Memory B cell (primary cell): ENCODE results near the gene PDE1C.

Source experiments
- ATAC-seq: fragments of 150-1000 bp; cut with Tn5 transposase; 2 replicates; pipeline ENCODE4 v1.10.0; 2021; ENCODE audit warnings: low read depth, mild to moderate bottlenecking, moderate library complexity
- DNase-seq, 2 donors: peaks; one replicate each; pipeline ENCODE4 v3.0.0; 2022; ENCODE audit warnings: low spot score in 2 of 2
- H3K27ac Mint-ChIP-seq: one replicate; pipeline ENCODE4 v1.8.0; 2022; ENCODE audit warnings: mild to moderate bottlenecking, moderate library complexity, mixed read lengths
- H3K27me3 Mint-ChIP-seq: one replicate; pipeline ENCODE4 v1.8.0; 2022; ENCODE audit warnings: mixed read lengths
- H3K36me3 Mint-ChIP-seq: one replicate; pipeline ENCODE4 v1.8.0; 2022; ENCODE audit warnings: mild to moderate bottlenecking, mixed read lengths
- H3K4me1 Mint-ChIP-seq: one replicate; pipeline ENCODE4 v1.8.0; 2022; ENCODE audit warnings: mixed read lengths
- H3K4me3 Mint-ChIP-seq: one replicate; pipeline ENCODE4 v1.8.0; 2022; ENCODE audit warnings: mild to moderate bottlenecking, moderate library complexity, mixed read lengths
- H3K9me3 Mint-ChIP-seq: one replicate; pipeline ENCODE4 v1.8.0; 2022; ENCODE audit warnings: mixed read lengths

PDE1C gene

GRCh38 chr7:31767686-31768358 is 302.4 kb downstream of the PDE1C start:
- ATAC-seq: no peak
- no peaks in the 10 kb centered on the region for H3K9me3 Mint-ChIP-seq
- H3K27me3 Mint-ChIP-seq: peaks cover 5% of the 10 kb centered on the region
- no peaks in the 10 kb centered on the region for H3K4me1 Mint-ChIP-seq
- no peak for DNase-seq
- no peaks in the 10 kb centered on the region for H3K36me3 Mint-ChIP-seq
- H3K4me3 Mint-ChIP-seq: no peak overlapping the region
- no peak overlapping the region for H3K27ac Mint-ChIP-seq

GRCh38 chr7:31764462-31764861 is 305.7 kb downstream of the PDE1C start:
- H3K4me1 Mint-ChIP-seq: no peaks in the 10 kb centered on the region
- no peak overlapping the region for H3K27ac Mint-ChIP-seq
- H3K9me3 Mint-ChIP-seq: peaks cover 1% of the 10 kb centered on the region
- H3K36me3 Mint-ChIP-seq: no peaks in the 10 kb centered on the region
- H3K27me3 Mint-ChIP-seq: no peaks in the 10 kb centered on the region
- ATAC-seq: no peak
- H3K4me3 Mint-ChIP-seq: no peak overlapping the region
- DNase-seq: no peak

GRCh38 chr7:31763548-31763947 is 306.7 kb downstream of the PDE1C start:
- Mint-ChIP-seq H3K27ac (no peak overlapping the region), H3K27me3 (no peaks in the 10 kb centered on the region), H3K4me3 (no peak overlapping the region), H3K36me3 (no peaks in the 10 kb centered on the region), H3K9me3 (peaks cover 1% of the 10 kb centered on the region), H3K4me1 (no peaks in the 10 kb centered on the region)
- ATAC-seq (no peak), DNase-seq (no peak)

- no peak for ATAC-seq
- Mint-ChIP-seq H3K27me3 (no peaks in the 10 kb centered on the region), H3K36me3 (no peaks in the 10 kb centered on the region), H3K4me3 (no peak overlapping the region), H3K27ac (no peak overlapping the region), H3K4me1 (no peaks in the 10 kb centered on the region), H3K9me3 (peaks cover 1% of the 10 kb centered on the region)
- DNase-seq: no peak
Observed at GRCh38 chr7:31761646-31762045, 308.6 kb downstream of the PDE1C start.

- peaks cover 1% of the 10 kb centered on the region for H3K9me3 Mint-ChIP-seq
- no peak overlapping the region for H3K4me3 Mint-ChIP-seq
- H3K27me3 Mint-ChIP-seq: no peaks in the 10 kb centered on the region
- H3K36me3 Mint-ChIP-seq: no peaks in the 10 kb centered on the region
- DNase-seq: no peak
- no peaks in the 10 kb centered on the region for H3K4me1 Mint-ChIP-seq
- no peak for ATAC-seq
- H3K27ac Mint-ChIP-seq: no peak overlapping the region
Observed at GRCh38 chr7:31758755-31759154, 311.5 kb downstream of the PDE1C start.

- Mint-ChIP-seq H3K27me3 (peaks cover 2% of the 10 kb centered on the region), H3K4me1 (no peaks in the 10 kb centered on the region), H3K4me3 (no peak overlapping the region), H3K36me3 (no peaks in the 10 kb centered on the region), H3K9me3 (no peaks in the 10 kb centered on the region), H3K27ac (no peak overlapping the region)
- DNase-seq (no peak), ATAC-seq (no peak)
Observed at GRCh38 chr7:31751726-31752125, 318.5 kb downstream of the PDE1C start.

- H3K9me3 Mint-ChIP-seq: no peaks in the 10 kb centered on the region
- no peaks in the 10 kb centered on the region for H3K4me1 Mint-ChIP-seq
- no peak for ATAC-seq
- no peak overlapping the region for H3K27ac Mint-ChIP-seq
- no peaks in the 10 kb centered on the region for H3K36me3 Mint-ChIP-seq
- H3K27me3 Mint-ChIP-seq: peaks cover 2% of the 10 kb centered on the region
- no peak for DNase-seq
- H3K4me3 Mint-ChIP-seq: no peak overlapping the region
Observed at GRCh38 chr7:31748084-31748483, 322.1 kb downstream of the PDE1C start.

- Mint-ChIP-seq H3K27ac (no peak overlapping the region), H3K27me3 (peaks cover 4% of the 10 kb centered on the region), H3K36me3 (no peaks in the 10 kb centered on the region), H3K4me1 (no peaks in the 10 kb centered on the region), H3K9me3 (no peaks in the 10 kb centered on the region), H3K4me3 (no peak overlapping the region)
- no peak for DNase-seq
- ATAC-seq: no peak
Observed at GRCh38 chr7:31747553-31747952, 322.7 kb downstream of the PDE1C start.

- no peaks in the 10 kb centered on the region for H3K4me1 Mint-ChIP-seq
- no peak overlapping the region for H3K4me3 Mint-ChIP-seq
- DNase-seq: peak; percentile 16 to 17
- H3K36me3 Mint-ChIP-seq: no peaks in the 10 kb centered on the region
- no peaks in the 10 kb centered on the region for H3K9me3 Mint-ChIP-seq
- H3K27me3 Mint-ChIP-seq: peaks cover 3% of the 10 kb centered on the region
- ATAC-seq: peak; percentile 53
- H3K27ac Mint-ChIP-seq: no peak overlapping the region
Observed at GRCh38 chr7:31744294-31744874, 325.8 kb downstream of the PDE1C start.

- no peak overlapping the region for H3K4me3 Mint-ChIP-seq
- DNase-seq (no peak), ATAC-seq (no peak)
- H3K9me3 Mint-ChIP-seq: no peaks in the 10 kb centered on the region
- no peak overlapping the region for H3K27ac Mint-ChIP-seq
- peaks cover 8% of the 10 kb centered on the region for H3K27me3 Mint-ChIP-seq
- no peaks in the 10 kb centered on the region for H3K36me3 Mint-ChIP-seq
- no peaks in the 10 kb centered on the region for H3K4me1 Mint-ChIP-seq
Observed at GRCh38 chr7:31741852-31742251, 328.4 kb downstream of the PDE1C start.

- H3K4me1 Mint-ChIP-seq: no peaks in the 10 kb centered on the region
- DNase-seq (peak; percentile 17), ATAC-seq (no peak)
- H3K4me3 Mint-ChIP-seq: no peak overlapping the region
- H3K36me3 Mint-ChIP-seq: no peaks in the 10 kb centered on the region
- no peaks in the 10 kb centered on the region for H3K9me3 Mint-ChIP-seq
- peaks cover 10% of the 10 kb centered on the region for H3K27me3 Mint-ChIP-seq
- H3K27ac Mint-ChIP-seq: no peak overlapping the region
Observed at GRCh38 chr7:31735991-31736982, 333.9 kb downstream of the PDE1C start.

GRCh38 chr7:31734456-31734855 is 335.8 kb downstream of the PDE1C start:
- H3K27me3 Mint-ChIP-seq: peaks cover 13% of the 10 kb centered on the region
- no peak overlapping the region for H3K27ac Mint-ChIP-seq
- ATAC-seq: no peak
- H3K9me3 Mint-ChIP-seq: no peaks in the 10 kb centered on the region
- H3K36me3 Mint-ChIP-seq: no peaks in the 10 kb centered on the region
- no peak overlapping the region for H3K4me3 Mint-ChIP-seq
- peaks cover 3% of the 10 kb centered on the region for H3K4me1 Mint-ChIP-seq
- DNase-seq: no peak

GRCh38 chr7:31729195-31729804 is 340.9 kb downstream of the PDE1C start:
- Mint-ChIP-seq H3K36me3 (no peaks in the 10 kb centered on the region), H3K4me3 (no peak overlapping the region), H3K9me3 (no peaks in the 10 kb centered on the region), H3K27me3 (peaks cover 3% of the 10 kb centered on the region), H3K4me1 (peaks cover 3% of the 10 kb centered on the region), H3K27ac (no peak overlapping the region)
- ATAC-seq (no peak), DNase-seq (no peak)

GRCh38 chr7:31724696-31725095 is 345.5 kb downstream of the PDE1C start:
- H3K4me1 Mint-ChIP-seq: no peaks in the 10 kb centered on the region
- ATAC-seq: no peak
- H3K27ac Mint-ChIP-seq: no peak overlapping the region
- no peak for DNase-seq
- no peaks in the 10 kb centered on the region for H3K9me3 Mint-ChIP-seq
- H3K36me3 Mint-ChIP-seq: no peaks in the 10 kb centered on the region
- no peak overlapping the region for H3K4me3 Mint-ChIP-seq
- H3K27me3 Mint-ChIP-seq: no peaks in the 10 kb centered on the region
